PC-9 (cell line): ENCODE data around the gene COG4. TPM values are rescaled to one million over a fixed set of nuclear protein-coding genes. Genes with fewer than 3 reads are reported as not detected.
A peak's percentile ranks its signal among the peaks of the same experiment; 100 is the strongest.

ENCODE experiments used
- BruUV-seq: library from RNA; stranded (reverse); fragments of 400-500 nt; replicated peaks from 2 replicates; lab custom pipeline; 2021; lab: Mats Ljungman, UMichigan
- CTCF ChIA-PET: fragments of 300-600 bp; sonication (Branson Sonifier 250); formaldehyde crosslinking; loops from one replicate; lab custom pipeline; 2022; ENCODE audit warnings: antibody characterized with exemption; lab: Charles Lee
- POLR2A ChIA-PET: fragments of 300-600 bp; sonication (Branson Sonifier 250); formaldehyde crosslinking; loops from one replicate; lab custom pipeline; 2022; ENCODE audit warnings: antibody characterized with exemption; ENCODE audit not compliant: unreplicated experiment; lab: Charles Lee
- DNase-seq, 2 experiments: peaks; one replicate each; pipeline versions ENCODE4 v3.0.0 to v3.0.0-alpha.2; 2015 to 2022; ENCODE audit warnings: mixed read lengths in 1 of 2
- H2AFZ ChIP-seq: fragments of 200-600 bp; sonication (generic); 2 replicates; pipeline ENCODE4 v1.8.1; 2017; ENCODE audit warnings: antibody characterized with exemption
- H3F3A ChIP-seq: fragments of 200-600 bp; sonication (generic); 2 replicates; pipeline ENCODE4 v1.8.1; 2017; ENCODE audit warnings: antibody characterized with exemption, mild to moderate bottlenecking, low read depth; ENCODE audit not compliant: insufficient read depth
- H3K27ac ChIP-seq: fragments of 200-600 bp; sonication (generic); 2 replicates; pipeline ENCODE4 v1.6.1; 2016; ENCODE audit warnings: mixed run types
- H3K27me3 ChIP-seq: fragments of 200-600 bp; sonication (generic); 2 replicates; pipeline ENCODE4 v1.6.1; 2016; ENCODE audit warnings: low read depth, mixed run types; ENCODE audit not compliant: insufficient read depth
- H3K36me3 ChIP-seq: fragments of 200-600 bp; sonication (generic); 2 replicates; pipeline ENCODE4 v1.6.1; 2016; ENCODE audit warnings: low read depth, mixed run types
- H3K4me1 ChIP-seq: fragments of 200-600 bp; sonication (generic); replicated peaks from 2 replicates; pipeline ENCODE4 v1.6.1; 2016; ENCODE audit warnings: mixed run types; ENCODE audit not compliant: insufficient read depth
- H3K4me2 ChIP-seq: fragments of 200-600 bp; sonication (generic); 2 replicates; pipeline ENCODE4 v1.6.1; 2017; ENCODE audit warnings: mixed run types
- H3K4me3 ChIP-seq: fragments of 200-600 bp; sonication (generic); 2 replicates; pipeline ENCODE4 v1.6.1; 2016; ENCODE audit warnings: mixed run types
- H3K79me2 ChIP-seq: fragments of 200-600 bp; sonication (generic); 2 replicates; pipeline ENCODE4 v1.6.1; 2017; ENCODE audit warnings: low read depth, mixed run types
- H3K9me2 ChIP-seq: fragments of 200-600 bp; sonication (generic); 2 replicates; pipeline ENCODE4 v1.8.1; 2017; ENCODE audit warnings: mild to moderate bottlenecking; ENCODE audit not compliant: insufficient read depth
- H3K9me3 ChIP-seq: fragments of 200-600 bp; sonication (generic); 2 replicates; pipeline ENCODE4 v1.8.1; 2016; ENCODE audit warnings: low read depth; ENCODE audit not compliant: insufficient read depth
- H4K20me1 ChIP-seq: fragments of 200-600 bp; sonication (generic); 2 replicates; pipeline ENCODE4 v1.8.1; 2017; ENCODE audit not compliant: insufficient read depth
- CTCF ChIP-seq: fragments of 200-600 bp; sonication (generic); conservative IDR thresholded peaks from 2 replicates; pipeline ENCODE4 v1.6.1; 2017; ENCODE audit warnings: mixed run types, antibody characterized with exemption, mild to moderate bottlenecking, moderate library complexity
- EZH2 ChIP-seq: fragments of 200-600 bp; sonication (generic); IDR thresholded peaks from 2 replicates; pipeline ENCODE4 v1.8.0; 2017; ENCODE audit warnings: antibody characterized with exemption, low read depth
- intact Hi-C: fragments of 100-400 bp; cut with micrococcal nuclease; formaldehyde crosslinking; loops from one replicate; pipeline ENCODE4 v1.10.0; 2022; ENCODE audit not compliant: unreplicated experiment
- total RNA-seq: library from RNA; stranded (reverse); gene quantifications from 2 replicates; pipeline ENCODE4 v1.2.3, GENCODE V29; 2021

Gene COG4
- total RNA-seq, 1 experiment from 2014 or later, result 61.1 TPM

- Histone ChIP-seq H3K9me3 (no peaks in the 10 kb centered on the region), H3K36me3 (no peaks in the 10 kb centered on the region), H3K4me1 (peaks cover 3% of the 10 kb centered on the region; the same call in 1 of the 2 replicates), H3K79me2 (0 out of 2 replicates have a peak, but pooled peaks cover 6% of the 10 kb centered on the region), H3K4me3 (no peak overlapping the region), H4K20me1 (no peaks in the 10 kb centered on the region), H3K27me3 (no peaks in the 10 kb centered on the region), H3K4me2 (no peak overlapping the region), H2AFZ (no peak overlapping the region), H3K27ac (no peak overlapping the region), H3K9me2 (no peaks in the 10 kb centered on the region), H3F3A (no peaks in the 10 kb centered on the region; the same call in 1 of the 2 replicates)
- no peak for TF ChIP-seq EZH2
- no peak for TF ChIP-seq CTCF
- POLR2A ChIA-PET, result no interaction called here
- no peak for DNase-seq
- BruUV-seq, result no TSS peak
- CTCF ChIA-PET, result no interaction called here
- intact Hi-C loops, result no loop called here
Measured at GRCh38 chr16:70460737-70461261, 62.6 kb downstream of the COG4 start.

GRCh38 chr16:70457446-70458166, 65.7 kb downstream of the COG4 start:
- Histone ChIP-seq H3K36me3 (no peaks in the 10 kb centered on the region), H3F3A (peaks cover 5% of the 10 kb centered on the region; the same call in 1 of the 2 replicates), H3K4me3 (no peak overlapping the region), H3K27ac (no peak overlapping the region), H4K20me1 (no peaks in the 10 kb centered on the region), H3K9me2 (no peaks in the 10 kb centered on the region), H3K4me1 (peaks cover 14% of the 10 kb centered on the region), H2AFZ (no peak overlapping the region), H3K4me2 (no peak overlapping the region), H3K27me3 (no peaks in the 10 kb centered on the region), H3K79me2 (0 out of 2 replicates have a peak, but pooled peaks cover 8% of the 10 kb centered on the region), H3K9me3 (no peaks in the 10 kb centered on the region)
- ChIA-PET CTCF (no interaction called here), POLR2A (no interaction called here)
- no peak for TF ChIP-seq CTCF
- no peak for TF ChIP-seq EZH2
- no peak for DNase-seq
- BruUV-seq, result no TSS peak
- intact Hi-C loops, result no loop called here

- H3K4me2 ChIP-seq, result peak overlapping the region; percentile 96
- intact Hi-C loops, result loop anchor here (2.0 kb wide), 2 partner anchors 17 to 75 kb away; partner anchors contain the start of gene ST3GAL2
Measured at GRCh38 chr16:70455910-70456309, 67.4 kb downstream of the COG4 start.

More at GRCh38 chr16:70455910-70456309, 67.4 kb downstream of the COG4 start:
- no TSS peak for BruUV-seq
- CTCF ChIA-PET, result no interaction called here
- H4K20me1 ChIP-seq, result no peaks in the 10 kb centered on the region
- peaks cover 5% of the 10 kb centered on the region; the same call in 1 of the 2 replicates for H3F3A ChIP-seq
- no peak for TF ChIP-seq EZH2
- TF ChIP-seq CTCF, result no peak
- no peaks in the 10 kb centered on the region for H3K27me3 ChIP-seq
- no peaks in the 10 kb centered on the region for H3K9me2 ChIP-seq
- H3K27ac ChIP-seq, result no peak overlapping the region
- H2AFZ ChIP-seq, result no peak overlapping the region
- DNase-seq, result no peak
- H3K79me2 ChIP-seq, result 0 out of 2 replicates have a peak, but pooled peaks cover 8% of the 10 kb centered on the region
- peaks cover 14% of the 10 kb centered on the region for H3K4me1 ChIP-seq
- no peaks in the 10 kb centered on the region for H3K36me3 ChIP-seq
- POLR2A ChIA-PET, result interaction anchor here (0.6 kb wide), 1 partner anchor 75 kb away, joined by 3 read pairs; no protein-coding TSS in a partner anchor
- peak overlapping the region; percentile 96; the same call in 1 of the 2 replicates for H3K4me3 ChIP-seq
- no peaks in the 10 kb centered on the region for H3K9me3 ChIP-seq
